ENCODE results near the gene RIMBP2.

- TF ChIP-seq CTCF (IDR thresholded peaks at IDR 0.05) (no peak), EZH2 (IDR thresholded peaks at IDR 0.05) (no peak)
These were observed 96.6 kb downstream of the RIMBP2 start for GRCh38 chr12:130619385-130620001.
